HEK293 (cell line): Measurements from ENCODE around the gene INO80C.

Experiments used
- BCL6B ChIP-seq: fragments of 450-650 bp; formaldehyde crosslinking; IDR thresholded peaks from 2 replicates; pipeline ENCODE4 v1.5.1; 2017; ENCODE audit warnings: missing biosample characterization, missing genetic modification characterization
- FEZF1 ChIP-seq: fragments of 450-650 bp; formaldehyde crosslinking; IDR thresholded peaks from 2 replicates; pipeline ENCODE4 v1.5.1; 2016; ENCODE audit warnings: missing biosample characterization, missing genetic modification characterization
- GLI2 ChIP-seq: fragments of 450-650 bp; formaldehyde crosslinking; IDR thresholded peaks from 2 replicates; pipeline ENCODE4; 2017; ENCODE audit warnings: missing biosample characterization, missing genetic modification characterization, low read depth, borderline replicate concordance
- IKZF3 ChIP-seq: fragments of 450-650 bp; IDR thresholded peaks from 2 replicates; pipeline ENCODE4 v1.5.0; 2018; ENCODE audit warnings: missing biosample characterization, mild to moderate bottlenecking, missing genetic modification characterization, moderate library complexity
- KLF10 ChIP-seq: fragments of 450-650 bp; IDR thresholded peaks from 2 replicates; pipeline ENCODE4 v1.5.1; 2018; ENCODE audit warnings: missing biosample characterization, mild to moderate bottlenecking, missing genetic modification characterization
- KLF9 ChIP-seq: fragments of 450-650 bp; formaldehyde crosslinking; IDR thresholded peaks from 2 replicates; pipeline ENCODE4 v1.5.1; 2016; ENCODE audit warnings: missing biosample characterization, missing genetic modification characterization, low read depth
- MYNN ChIP-seq: fragments of 450-650 bp; formaldehyde crosslinking; IDR thresholded peaks from 2 replicates; pipeline ENCODE4 v1.5.1; 2016; ENCODE audit warnings: missing biosample characterization, missing genetic modification characterization, borderline replicate concordance
- REPIN1 ChIP-seq: fragments of 450-650 bp; formaldehyde crosslinking; IDR thresholded peaks from 2 replicates; pipeline ENCODE4 v1.5.1; 2017; ENCODE audit warnings: missing biosample characterization, missing genetic modification characterization, low read depth
- SALL2 ChIP-seq: fragments of 450-650 bp; formaldehyde crosslinking; IDR thresholded peaks from 2 replicates; pipeline ENCODE4 v1.5.0; 2017; ENCODE audit warnings: missing biosample characterization, mild to moderate bottlenecking, missing genetic modification characterization, borderline replicate concordance
- SCRT1 ChIP-seq: fragments of 450-650 bp; formaldehyde crosslinking; IDR thresholded peaks from 2 replicates; pipeline ENCODE4 v1.5.1; 2016; ENCODE audit warnings: missing biosample characterization, missing genetic modification characterization, borderline replicate concordance
- SCRT2 ChIP-seq: fragments of 450-650 bp; formaldehyde crosslinking; IDR thresholded peaks from 2 replicates; pipeline ENCODE4 v1.5.1; 2016; ENCODE audit warnings: missing biosample characterization, missing genetic modification characterization
- YY2 ChIP-seq: fragments of 450-650 bp; formaldehyde crosslinking; IDR thresholded peaks from 2 replicates; pipeline ENCODE4 v1.5.1; 2016; ENCODE audit warnings: missing biosample characterization, missing genetic modification characterization
- ZBTB17 ChIP-seq: fragments of 450-650 bp; formaldehyde crosslinking; IDR thresholded peaks from 2 replicates; pipeline ENCODE4 v1.5.1; 2016; ENCODE audit warnings: missing biosample characterization, missing genetic modification characterization
- ZBTB49 ChIP-seq: fragments of 450-650 bp; formaldehyde crosslinking; IDR thresholded peaks from 2 replicates; pipeline ENCODE4 v1.5.1; 2016; ENCODE audit warnings: missing biosample characterization, missing genetic modification characterization, low read depth
- ZBTB8A ChIP-seq: fragments of 450-650 bp; formaldehyde crosslinking; IDR thresholded peaks from 2 replicates; pipeline ENCODE4 v1.5.1; 2016; ENCODE audit warnings: missing biosample characterization, missing genetic modification characterization
- ZEB2 ChIP-seq: fragments of 450-650 bp; formaldehyde crosslinking; IDR thresholded peaks from 2 replicates; pipeline ENCODE4 v1.5.1; 2016; ENCODE audit warnings: missing biosample characterization, missing genetic modification characterization
- ZFHX2 ChIP-seq: fragments of 450-650 bp; formaldehyde crosslinking; conservative IDR thresholded peaks from 2 replicates; pipeline ENCODE4 v1.5.1; 2016; ENCODE audit warnings: missing biosample characterization, missing genetic modification characterization
- ZIC2 ChIP-seq: fragments of 450-650 bp; formaldehyde crosslinking; IDR thresholded peaks from 2 replicates; pipeline ENCODE4 v1.5.1; 2016; ENCODE audit warnings: missing biosample characterization, missing genetic modification characterization
- ZNF223 ChIP-seq: fragments of 450-650 bp; formaldehyde crosslinking; IDR thresholded peaks from 2 replicates; pipeline ENCODE4 v1.5.1; 2016; ENCODE audit warnings: missing biosample characterization, missing genetic modification characterization
- ZNF23 ChIP-seq: fragments of 450-650 bp; formaldehyde crosslinking; IDR thresholded peaks from 2 replicates; pipeline ENCODE4 v1.5.1; 2016; ENCODE audit warnings: missing biosample characterization, missing genetic modification characterization, borderline replicate concordance
- ZNF335 ChIP-seq: fragments of 450-650 bp; formaldehyde crosslinking; conservative IDR thresholded peaks from 2 replicates; pipeline ENCODE4 v1.5.1; 2016; ENCODE audit warnings: missing biosample characterization, missing genetic modification characterization
- ZNF354C ChIP-seq: fragments of 450-650 bp; formaldehyde crosslinking; IDR thresholded peaks from 2 replicates; pipeline ENCODE4 v1.5.1; 2016; ENCODE audit warnings: missing biosample characterization, missing genetic modification characterization, low read depth, borderline replicate concordance
- ZNF426 ChIP-seq: fragments of 450-650 bp; formaldehyde crosslinking; IDR thresholded peaks from 2 replicates; pipeline ENCODE4 v1.5.1; 2017; ENCODE audit warnings: missing biosample characterization, missing genetic modification characterization, mild to moderate bottlenecking, inconsistent platforms, moderate library complexity
- ZNF473 ChIP-seq: fragments of 450-650 bp; formaldehyde crosslinking; IDR thresholded peaks from 2 replicates; pipeline ENCODE4 v1.5.1; 2017; ENCODE audit warnings: missing biosample characterization, missing genetic modification characterization
- ZNF621 ChIP-seq: fragments of 450-650 bp; formaldehyde crosslinking; IDR thresholded peaks from 2 replicates; pipeline ENCODE4 v1.5.1; 2017; ENCODE audit warnings: missing biosample characterization, missing genetic modification characterization
- ZNF660 ChIP-seq: fragments of 450-650 bp; IDR thresholded peaks from 2 replicates; pipeline ENCODE4 v1.5.1; 2018; ENCODE audit warnings: missing biosample characterization, mild to moderate bottlenecking, missing genetic modification characterization
- ZNF664 ChIP-seq: fragments of 450-650 bp; formaldehyde crosslinking; IDR thresholded peaks from 2 replicates; pipeline ENCODE4 v1.5.1; 2016; ENCODE audit warnings: missing biosample characterization, missing genetic modification characterization
- ZNF677 ChIP-seq: fragments of 450-650 bp; IDR thresholded peaks from 2 replicates; pipeline ENCODE4 v1.5.0; 2018; ENCODE audit warnings: missing biosample characterization, mild to moderate bottlenecking, missing genetic modification characterization, moderate library complexity
- ZNF692 ChIP-seq: fragments of 450-650 bp; formaldehyde crosslinking; IDR thresholded peaks from 2 replicates; pipeline ENCODE4 v1.5.1; 2016; ENCODE audit warnings: missing biosample characterization, missing genetic modification characterization
- ZNF76 ChIP-seq: fragments of 450-650 bp; formaldehyde crosslinking; IDR thresholded peaks from 2 replicates; pipeline ENCODE4; 2016; ENCODE audit warnings: low read depth, missing biosample characterization, missing genetic modification characterization, borderline replicate concordance
- ZNF776 ChIP-seq: fragments of 450-650 bp; formaldehyde crosslinking; IDR thresholded peaks from 2 replicates; pipeline ENCODE4 v1.5.0; 2017; ENCODE audit warnings: missing biosample characterization, missing genetic modification characterization, borderline replicate concordance
- ZNF785 ChIP-seq: fragments of 450-650 bp; formaldehyde crosslinking; IDR thresholded peaks from 2 replicates; pipeline ENCODE4 v1.5.1; 2016; ENCODE audit warnings: missing biosample characterization, missing genetic modification characterization
- ZSCAN18 ChIP-seq: fragments of 450-650 bp; formaldehyde crosslinking; IDR thresholded peaks from 2 replicates; pipeline ENCODE4 v1.5.1; 2016; ENCODE audit warnings: missing biosample characterization, missing genetic modification characterization
- ZSCAN30 ChIP-seq: fragments of 450-650 bp; IDR thresholded peaks from 2 replicates; pipeline ENCODE4 v1.5.1; 2018; ENCODE audit warnings: missing biosample characterization, mild to moderate bottlenecking, missing genetic modification characterization, moderate library complexity

The INO80C gene

GRCh38 chr18:35497370-35498197 lies at the start of gene INO80C (continued):
- TF ChIP-seq KLF9 (tag by site-specific recombination) (peak; percentile 64), SCRT2 (tag by site-specific recombination) (no peak), REPIN1 (tag by site-specific recombination) (peak; percentile 85; the same call in 1 of the 2 replicates), ZNF426 (tag by site-specific recombination) (no peak), BCL6B (tag by site-specific recombination) (0 out of 2 replicates have a peak, but pooled peaks have one; percentile 24), ZNF23 (tag by site-specific recombination) (no peak), ZBTB49 (tag by site-specific recombination) (no peak), KLF10 (tag by site-specific recombination) (peak; percentile 56; the same call in 1 of the 2 replicates), ZNF785 (tag by site-specific recombination) (0 out of 2 replicates have a peak, but pooled peaks have one; percentile 66), ZFHX2 (tag by site-specific recombination) (peak; percentile 65), GLI2 (no peak), ZEB2 (tag by site-specific recombination) (peak; percentile 70), ZNF692 (tag by site-specific recombination) (peak; percentile 88), ZNF354C (no peak), ZNF473 (tag by site-specific recombination) (no peak), ZNF664 (no peak; the same call in 1 of the 2 replicates), ZNF660 (tag by site-specific recombination) (peak; percentile 98), ZNF76 (tag by site-specific recombination) (peak; percentile 82), SCRT1 (tag by site-specific recombination) (no peak), ZSCAN30 (peak; percentile 86; the same call in 1 of the 2 replicates), ZIC2 (peak; percentile 31; the same call in 1 of the 2 replicates), YY2 (tag by site-specific recombination) (peak; percentile 82), MYNN (tag by site-specific recombination) (no peak), FEZF1 (tag by site-specific recombination) (peak; percentile 29; the same call in 1 of the 2 replicates), ZNF776 (no peak), ZBTB8A (tag by site-specific recombination) (peak; percentile 96), ZNF621 (tag by site-specific recombination) (no peak), ZNF677 (tag by site-specific recombination) (no peak), ZNF335 (peak; percentile 90), ZNF223 (tag by site-specific recombination) (no peak), IKZF3 (tag by site-specific recombination) (peak; percentile 81), SALL2 (tag by site-specific recombination) (peak; percentile 82; the same call in 1 of the 2 replicates), ZBTB17 (tag by site-specific recombination) (peak; percentile 75), ZSCAN18 (tag by site-specific recombination) (peak; percentile 92)
